ENCODE data around the gene DEDD2.
A peak's percentile ranks its signal among the peaks of the same experiment; 100 is the strongest.

The DEDD2 gene

DNA sequence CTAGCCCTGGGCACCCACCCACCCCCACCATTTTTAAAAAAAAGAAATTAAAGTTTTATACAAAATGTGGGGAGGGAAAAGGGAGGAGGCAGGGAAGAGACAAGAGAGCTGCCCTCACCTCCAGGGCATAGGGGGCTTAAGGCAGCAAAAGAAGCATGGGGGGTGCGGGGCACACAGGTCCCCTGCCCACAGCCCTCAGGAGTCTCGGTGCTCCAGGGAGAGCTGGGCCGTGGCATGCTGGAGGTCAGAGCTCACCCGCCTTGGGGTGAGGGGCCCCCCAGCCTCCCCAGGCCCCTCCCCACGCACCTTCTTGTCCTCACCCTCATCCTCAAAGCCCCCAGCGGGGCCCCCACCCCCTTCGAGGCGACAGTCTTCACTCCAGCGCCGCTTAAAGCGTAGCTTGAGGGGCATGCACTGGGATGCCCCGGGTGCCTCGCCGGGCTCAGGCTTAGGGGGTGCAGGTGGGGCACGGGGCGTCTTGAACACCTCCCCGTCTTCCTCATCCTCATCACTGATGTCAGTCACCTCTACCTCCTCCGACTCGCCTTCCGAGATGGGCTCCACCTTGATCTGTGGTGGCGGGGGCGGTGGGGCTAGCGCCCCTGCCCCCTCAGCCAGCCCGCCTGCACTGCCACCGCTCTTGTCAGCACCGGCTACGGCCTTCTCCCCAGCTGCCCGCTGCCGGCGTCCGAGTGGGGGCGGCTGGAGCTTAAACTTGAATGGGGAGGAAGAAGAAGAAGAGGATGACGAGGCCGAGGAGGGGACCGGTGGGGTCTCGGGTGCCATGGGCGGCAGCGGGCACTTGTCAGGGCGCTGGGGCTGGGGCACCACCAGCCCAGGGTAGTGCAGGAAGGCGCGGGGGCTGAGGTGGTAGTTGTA, 31.0 kb upstream of the DEDD2 start:
- no peak for DNase-seq

DNA sequence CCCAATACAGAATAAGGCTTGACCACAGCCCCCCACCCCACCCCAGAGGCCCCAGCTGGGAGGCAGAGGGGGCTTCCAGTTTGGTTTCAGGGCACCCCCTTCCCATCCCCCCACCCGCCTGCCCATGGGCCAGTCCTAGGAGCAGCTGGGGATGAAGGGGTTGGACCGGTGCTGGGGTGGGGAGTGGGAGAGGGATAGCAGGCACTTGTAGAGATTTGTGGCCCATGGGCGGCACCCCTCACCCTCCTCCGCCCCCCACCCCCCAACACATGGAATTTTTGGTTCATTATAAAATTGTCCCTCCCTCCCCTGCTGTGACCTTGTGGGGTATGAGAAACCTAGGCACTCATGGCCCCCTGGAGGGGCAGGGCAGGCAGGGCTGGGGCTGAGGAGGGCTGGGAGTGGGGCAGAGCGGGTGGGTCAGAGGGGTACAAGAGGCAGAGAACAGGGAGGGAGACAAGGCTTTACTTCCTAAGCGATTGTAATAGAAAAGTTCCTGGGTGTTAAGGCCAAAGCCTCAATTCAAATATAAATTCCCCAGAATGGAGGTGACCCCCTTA, 30.2 kb upstream of the DEDD2 start:
- no peak for DNase-seq

DNA sequence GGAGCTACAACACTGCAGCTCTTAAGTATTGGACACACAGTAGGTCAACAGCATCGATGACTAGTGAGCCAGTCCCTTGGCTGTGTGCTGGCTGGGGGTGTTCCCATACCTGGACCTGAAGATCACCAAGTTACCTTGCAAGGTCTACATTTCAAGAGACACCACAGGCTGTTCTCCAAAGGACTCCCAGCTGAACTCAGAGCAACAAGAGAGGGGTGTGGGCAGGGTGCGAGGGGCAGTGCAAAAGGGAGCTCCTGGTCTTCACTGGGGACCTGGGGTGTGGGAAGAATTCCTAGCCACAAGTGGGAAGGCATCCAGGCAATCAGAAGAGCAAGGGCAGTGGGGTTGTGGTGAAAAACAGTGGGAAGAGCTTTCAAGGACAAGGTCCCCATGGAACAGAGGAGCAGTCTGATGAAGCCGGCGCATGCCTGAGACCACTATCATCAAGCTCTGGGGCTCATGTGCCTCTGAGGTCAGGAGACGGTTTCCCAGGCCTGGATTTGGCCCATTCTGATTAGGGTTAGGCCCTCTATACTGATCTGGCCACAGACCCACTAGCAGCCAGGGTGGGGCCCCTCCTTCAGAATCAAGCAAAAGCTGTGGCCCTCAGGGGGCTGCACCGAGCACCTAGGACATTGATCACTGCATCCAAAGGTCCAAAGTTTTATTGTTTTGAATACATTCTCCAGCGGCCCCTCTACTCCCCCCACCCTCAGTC, 29.6 kb upstream of the DEDD2 start:
- DNase-seq = no peak

DNA sequence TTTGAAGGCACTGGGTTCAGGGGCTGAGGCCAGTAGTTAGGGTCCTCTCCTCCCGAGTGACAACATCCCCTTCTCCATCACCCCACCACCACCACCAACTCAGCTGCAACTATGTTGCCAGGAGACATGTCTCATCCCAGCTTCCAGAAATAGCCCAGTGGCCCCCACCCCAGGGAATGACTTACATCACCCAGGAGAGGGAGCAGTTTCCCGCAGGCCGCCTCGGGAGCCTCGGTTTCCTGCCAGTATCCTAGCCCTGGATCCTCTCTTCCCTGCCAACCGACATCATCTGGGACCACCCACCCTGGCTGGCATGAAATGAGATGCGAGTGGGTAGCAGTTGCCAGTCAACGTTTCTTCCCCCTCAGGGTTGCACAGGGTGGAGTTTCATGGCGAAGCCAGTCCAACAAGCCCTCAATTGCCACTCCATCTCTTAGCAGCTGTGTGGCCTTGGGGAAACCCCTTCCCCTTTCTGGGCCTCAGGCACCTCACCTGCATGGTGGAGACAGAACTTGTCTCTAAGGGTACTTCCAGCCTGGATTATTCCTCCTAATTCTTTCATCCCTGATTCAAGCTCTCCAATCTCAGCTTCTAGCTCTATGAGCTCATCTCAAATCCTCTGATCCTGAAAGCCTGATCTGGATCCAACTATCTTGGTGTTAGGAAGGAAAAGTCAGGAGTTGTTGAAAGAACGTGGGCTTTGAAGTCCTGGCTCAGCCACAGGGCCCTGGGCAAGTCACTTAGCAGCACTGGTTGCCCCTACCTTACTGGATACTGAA, 28.9 kb upstream of the DEDD2 start:
- no peak for DNase-seq

DNA sequence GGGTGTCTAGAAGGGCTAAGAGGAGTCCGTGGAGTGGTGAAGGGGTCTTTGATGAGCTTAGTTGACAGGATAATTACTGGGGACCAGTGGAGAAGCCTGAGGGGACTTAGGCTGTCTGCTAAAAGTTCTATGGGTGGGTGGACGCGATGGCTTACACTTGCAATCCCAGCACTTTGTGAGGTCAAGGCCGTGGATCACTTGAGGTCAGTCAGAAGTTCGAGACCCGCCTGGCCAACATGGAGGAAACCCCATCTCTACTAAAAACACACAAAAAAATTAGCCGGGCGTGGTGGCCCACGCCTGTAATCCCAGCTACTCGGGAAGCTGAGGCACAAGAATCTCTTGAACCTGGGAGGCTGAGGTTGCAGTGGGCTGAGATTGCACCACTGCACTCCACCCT, 27.8 kb upstream of the DEDD2 start:
- DNase-seq = no peak

DNA sequence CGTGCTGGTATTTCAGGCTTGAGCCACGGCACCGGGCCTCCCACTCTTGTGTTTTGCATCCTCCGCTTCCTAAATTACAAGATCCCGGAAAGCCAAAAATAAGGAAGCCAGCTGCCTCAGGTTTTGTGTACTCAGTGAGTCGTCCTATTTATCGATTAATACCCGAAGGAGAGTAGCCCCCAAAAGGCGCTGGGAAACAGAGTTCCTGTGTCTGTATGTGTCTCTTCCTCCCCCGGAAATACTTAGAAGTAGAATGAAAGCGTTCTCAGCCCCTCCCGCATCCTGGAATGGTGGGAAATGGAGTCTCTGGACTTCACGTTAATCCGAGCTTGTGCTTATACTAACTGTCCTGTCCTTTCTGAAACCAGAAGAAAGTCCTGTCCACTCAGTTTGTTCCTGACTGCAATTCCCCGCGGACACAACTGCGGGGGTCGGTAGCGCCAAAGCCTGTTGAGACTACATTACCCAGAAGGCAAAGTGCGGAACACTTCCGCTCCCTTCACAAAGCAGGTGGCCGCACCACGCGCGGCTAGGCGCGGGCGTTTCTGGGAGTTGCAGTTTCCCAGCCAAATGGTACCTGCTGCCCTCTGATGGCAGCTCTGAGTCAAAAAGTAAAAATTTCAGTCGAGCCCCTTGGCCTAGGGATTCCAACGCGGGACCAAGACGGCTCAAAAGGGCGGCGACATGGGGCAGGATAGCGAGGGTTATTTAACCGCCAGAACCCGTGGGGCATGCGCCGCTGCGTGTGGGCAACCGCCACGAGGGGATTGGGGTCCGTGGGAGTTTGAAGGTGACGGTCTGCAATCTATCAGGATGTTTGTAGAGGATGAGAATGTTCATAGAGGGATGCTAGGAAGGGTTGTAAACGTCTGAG, 27.1 kb upstream of the DEDD2 start:
- DNase-seq = peak; percentile 68 to 96 (median 87)

DNA sequence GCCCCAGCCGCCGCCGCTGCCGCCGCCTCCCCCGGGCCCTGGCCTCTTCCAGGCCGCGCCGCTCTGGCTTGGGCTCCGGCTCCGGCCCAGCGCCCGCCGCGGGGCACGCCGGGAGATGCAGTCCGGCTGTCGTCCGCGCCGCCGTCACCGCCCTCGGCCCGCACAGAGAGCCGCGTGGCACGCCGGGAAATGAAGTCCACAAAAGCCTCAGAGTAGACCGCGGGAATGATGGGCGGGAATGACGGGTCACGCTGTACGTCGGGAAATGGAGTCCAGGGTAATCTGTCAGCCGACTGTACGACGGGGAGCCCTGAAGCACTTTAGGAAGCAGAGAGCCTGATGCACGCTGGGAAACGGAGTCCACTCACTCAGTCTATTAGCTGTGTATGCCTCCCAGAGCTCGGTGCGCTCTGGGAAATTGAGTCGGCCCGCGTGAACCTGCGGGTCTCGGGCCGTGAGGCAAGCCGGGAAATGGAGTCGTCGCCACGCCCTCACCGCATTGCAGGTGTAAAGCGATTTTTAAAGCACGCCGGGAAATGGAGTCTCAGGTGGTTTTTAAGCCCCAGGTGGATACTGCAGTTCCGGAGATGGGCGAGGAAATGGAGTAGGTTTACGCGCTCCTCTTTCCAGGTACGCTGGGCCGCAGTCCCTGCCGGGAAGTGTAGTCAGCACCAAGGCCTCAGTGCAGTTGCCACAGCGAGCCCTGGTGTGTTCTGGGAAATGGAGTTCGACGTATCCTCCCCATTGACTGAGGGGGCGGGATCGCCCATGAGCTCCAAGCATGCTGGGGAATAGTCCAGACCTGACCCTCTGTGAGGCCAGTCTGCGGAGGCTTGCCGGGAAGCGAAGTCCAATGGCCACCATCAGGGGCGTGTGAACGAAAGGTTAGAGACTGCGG, 25.3 kb upstream of the DEDD2 start, which contains the start of gene GSK3A:
TSS of gene GSK3A (minus strand) at position 91 of the 898 bp plus-strand sequence. CDS start 137 bp downstream, outside the sequence.
- DNase-seq = peak; percentile 87 to 100 (median 96)

DNA sequence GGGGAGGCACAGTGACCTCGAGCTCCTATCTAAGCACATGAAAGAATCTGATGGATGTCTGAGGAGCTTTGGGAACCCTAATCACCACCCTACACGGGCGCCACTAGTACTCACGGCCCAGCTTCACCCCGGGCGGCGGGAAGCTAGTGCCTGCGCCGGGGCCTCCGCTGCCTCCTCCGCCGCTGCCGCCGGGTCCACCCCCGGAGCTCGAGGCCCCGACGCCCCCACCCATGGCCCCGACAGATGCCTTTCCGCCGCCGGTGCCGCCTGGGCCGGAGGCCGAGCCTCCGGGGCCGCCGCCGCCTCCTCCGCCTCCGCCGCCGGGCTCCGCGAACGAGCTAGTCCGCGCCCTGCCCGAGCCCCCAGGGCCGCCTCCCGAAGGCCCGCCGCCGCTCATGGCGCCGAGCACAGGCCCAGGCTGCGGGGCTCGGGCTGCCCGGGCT, 24.6 kb upstream of the DEDD2 start:
- DNase-seq = peak in 2 of 5 experiments; percentile 21 to 43

DNA sequence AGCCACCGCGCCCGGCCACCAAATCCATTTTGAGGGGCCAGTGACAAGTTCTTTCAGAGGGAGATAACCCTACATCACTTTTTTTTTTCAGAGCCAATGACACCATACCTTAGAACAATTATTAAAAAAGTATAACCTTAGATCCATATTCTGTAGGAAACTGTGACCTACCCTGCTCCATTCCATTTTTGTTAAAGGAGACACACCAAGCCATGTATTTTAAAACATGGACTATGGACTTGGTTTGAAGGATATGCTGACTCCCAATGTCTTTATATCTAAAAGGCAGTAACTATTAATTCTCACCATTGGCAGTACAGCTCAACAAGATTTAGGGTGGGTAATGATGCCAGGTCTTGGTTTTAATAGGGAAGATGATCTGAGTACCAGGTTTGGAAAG, 23.8 kb upstream of the DEDD2 start:
- no peak for DNase-seq

DNA sequence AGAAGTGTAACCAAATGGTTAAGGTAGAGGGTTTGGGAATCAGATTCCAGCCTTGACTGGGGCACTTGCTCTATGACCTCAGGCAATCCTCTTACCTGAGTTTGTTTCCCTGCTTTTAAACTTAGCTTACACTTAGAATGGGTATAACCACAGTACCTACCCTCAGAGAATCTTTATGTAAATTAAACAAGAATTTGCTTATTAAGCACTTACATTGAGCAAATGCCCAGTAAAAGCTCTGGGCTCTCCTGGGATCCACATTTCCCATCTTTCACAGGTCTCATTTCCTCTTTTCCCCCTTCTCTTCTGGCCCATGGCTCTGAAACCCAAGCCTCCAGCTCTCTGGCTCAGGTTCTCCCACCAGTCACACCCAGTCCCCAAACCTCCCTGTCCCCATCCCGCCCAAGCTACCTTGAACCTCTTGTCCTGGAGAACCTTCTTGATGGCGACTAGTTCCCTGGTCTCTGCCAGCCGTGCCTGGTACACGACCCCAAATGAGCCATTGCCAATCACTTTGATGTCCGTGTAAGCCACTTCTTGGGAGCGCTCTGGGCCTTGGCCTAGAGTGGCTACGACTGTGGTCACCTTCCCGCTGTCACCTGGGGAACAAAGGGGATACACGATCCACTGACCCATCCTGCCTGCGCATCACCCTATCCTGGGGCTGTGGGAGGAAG, 22.2 kb upstream of the DEDD2 start:
- no peak for DNase-seq

DNA sequence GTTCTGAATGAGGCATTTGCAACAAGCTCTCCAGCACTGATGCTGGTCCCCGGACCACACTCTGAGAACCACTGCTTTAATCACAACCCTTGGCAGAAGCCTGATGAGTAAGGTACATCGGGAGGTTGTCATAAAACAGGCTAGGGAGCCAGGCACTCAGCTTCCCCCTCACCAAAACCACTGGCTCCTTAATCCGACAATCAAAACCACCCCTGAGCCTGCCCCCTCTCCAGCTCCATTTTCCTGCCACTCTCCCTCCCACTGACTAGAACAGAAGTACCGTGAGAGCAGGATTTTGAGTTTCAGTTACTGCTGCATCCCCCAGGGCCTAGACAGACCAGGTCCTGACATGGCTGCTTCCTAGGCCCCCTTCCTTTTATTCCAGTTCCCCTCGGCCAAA, 17.7 kb upstream of the DEDD2 start:
- DNase-seq = no peak

DNA sequence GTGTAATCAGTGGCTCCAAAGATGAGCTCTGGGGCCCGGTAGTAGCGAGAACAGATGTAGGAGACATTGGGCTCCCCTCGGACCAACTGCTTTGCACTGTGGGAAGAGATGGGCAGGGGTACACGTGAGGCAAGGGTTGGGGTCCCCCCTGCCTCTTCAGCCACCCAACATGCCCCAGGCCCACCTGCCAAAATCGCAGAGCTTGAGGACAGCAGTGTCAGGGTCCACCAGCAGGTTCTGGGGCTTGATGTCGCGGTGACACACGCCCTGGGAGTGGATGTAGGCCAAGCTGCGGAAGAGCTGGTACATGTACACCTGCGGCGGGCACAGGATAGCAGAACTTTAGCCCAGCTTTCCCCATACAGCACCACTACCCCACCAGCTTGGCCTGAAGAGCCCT, 16.9 kb upstream of the DEDD2 start:
- no peak for DNase-seq

DNA sequence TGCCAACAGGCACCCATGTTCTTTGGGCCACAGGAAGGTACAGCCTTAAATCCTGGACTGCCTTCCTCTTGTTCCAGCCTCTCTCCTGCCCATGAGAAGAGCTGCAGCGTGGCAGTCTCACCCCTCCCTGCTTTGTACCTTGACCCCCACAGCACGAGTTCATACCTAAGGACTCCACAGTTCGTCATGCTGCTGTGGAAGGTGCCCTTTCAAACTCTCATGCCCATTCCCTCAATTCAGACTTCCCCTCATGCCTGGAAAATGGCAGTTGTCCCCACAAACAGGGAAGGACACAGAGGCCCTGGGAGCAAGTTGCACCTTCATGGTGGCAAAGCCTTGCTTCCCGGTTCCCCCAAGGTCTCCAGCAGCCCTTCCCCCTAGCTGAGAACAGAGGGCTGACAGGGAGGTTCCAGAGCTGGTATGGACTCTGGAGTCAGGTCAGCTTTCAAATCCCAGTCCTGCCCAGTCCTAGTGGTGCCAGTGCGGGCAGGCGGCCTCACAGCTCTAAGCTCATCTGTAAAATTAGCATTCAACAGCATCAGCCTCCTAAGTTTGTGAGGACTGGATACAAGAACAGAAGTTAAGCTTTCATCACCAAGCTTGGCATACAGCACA, 16.3 kb upstream of the DEDD2 start:
- DNase-seq = no peak

DNA sequence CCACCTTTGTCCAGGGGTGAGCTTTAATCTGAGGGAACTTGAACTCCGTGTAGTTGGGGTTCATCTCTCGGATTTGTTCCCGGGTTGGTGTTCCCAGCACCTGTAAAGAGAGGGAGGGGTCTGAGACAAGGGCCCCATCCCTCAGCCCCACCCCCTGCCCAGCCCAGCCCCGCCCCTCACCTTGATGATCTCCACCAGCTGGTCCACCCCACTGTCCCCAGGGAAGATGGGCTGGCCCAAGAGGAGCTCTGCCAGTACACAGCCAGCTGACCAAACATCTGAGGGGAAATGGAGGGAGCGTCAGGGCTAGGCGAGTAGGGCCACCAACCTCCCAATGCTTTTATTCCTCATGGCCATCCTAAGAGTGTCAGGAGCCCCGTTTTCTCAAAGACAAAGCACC, 15.6 kb upstream of the DEDD2 start:
- no peak for DNase-seq

DNA sequence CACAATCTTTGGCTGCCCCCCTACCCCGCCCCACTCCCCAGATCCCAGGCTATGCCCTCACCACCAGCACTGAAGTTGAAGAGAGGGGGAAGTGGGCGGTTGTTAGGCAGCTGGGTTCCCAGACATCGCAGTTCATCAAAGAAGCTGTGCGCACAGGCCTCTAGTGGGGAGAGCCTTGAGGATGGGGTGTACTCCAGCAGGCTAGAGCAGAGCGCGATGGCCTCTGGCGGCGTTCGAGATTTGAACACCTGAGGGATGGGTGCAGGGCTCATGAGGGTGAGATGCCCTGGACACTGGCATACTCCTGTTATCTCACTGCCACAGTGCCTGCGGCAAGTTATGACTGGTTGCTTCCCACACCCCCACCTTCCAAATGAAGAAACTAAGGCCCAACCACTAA, 15.0 kb upstream of the DEDD2 start:
- DNase-seq = no peak

DNA sequence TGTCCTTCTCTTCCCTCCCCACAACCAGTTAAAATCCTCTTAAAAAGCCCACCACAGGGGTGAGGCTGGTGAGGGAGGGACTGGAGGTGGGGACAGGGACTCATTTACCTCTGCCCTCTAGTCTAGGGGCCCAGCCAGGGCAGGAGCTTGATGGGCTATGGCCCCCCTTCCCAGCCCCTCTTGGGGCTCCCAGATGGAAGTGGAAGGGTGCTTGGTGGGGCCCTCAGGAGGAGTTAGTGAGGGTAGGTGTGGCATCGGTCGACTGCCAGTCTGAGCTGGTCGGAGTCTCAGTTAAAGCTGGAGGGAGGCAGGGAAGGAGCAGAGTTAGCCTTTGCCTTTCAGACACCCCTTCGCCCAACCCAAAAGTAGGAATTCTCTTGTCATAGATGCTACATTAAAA, 13.1 kb upstream of the DEDD2 start:
- DNase-seq = no peak

DNA sequence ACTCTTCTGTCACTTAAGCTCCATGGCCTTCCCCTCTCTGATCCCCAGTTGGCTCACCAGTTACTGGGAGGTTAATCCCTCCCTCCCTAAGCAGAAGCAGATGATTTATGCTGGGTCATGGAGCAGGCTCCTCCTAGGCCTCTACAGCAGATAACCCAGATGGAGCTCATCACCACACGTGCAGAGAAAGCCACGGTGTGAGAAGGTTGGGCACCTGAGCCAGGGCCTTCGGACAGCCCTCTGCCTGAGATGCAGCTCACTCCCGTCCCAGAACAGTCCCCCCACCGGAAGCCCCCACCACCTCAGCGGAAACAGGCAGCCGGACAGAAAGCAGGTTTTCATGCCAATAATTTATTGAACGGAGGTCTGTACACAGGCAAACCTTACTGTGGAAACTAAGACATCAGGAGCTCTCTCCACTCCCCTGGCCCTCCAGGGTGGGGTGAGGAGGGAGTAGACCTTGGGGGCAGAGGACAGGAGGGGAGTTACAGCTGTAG, 12.4 kb upstream of the DEDD2 start:
- no peak for DNase-seq

DNA sequence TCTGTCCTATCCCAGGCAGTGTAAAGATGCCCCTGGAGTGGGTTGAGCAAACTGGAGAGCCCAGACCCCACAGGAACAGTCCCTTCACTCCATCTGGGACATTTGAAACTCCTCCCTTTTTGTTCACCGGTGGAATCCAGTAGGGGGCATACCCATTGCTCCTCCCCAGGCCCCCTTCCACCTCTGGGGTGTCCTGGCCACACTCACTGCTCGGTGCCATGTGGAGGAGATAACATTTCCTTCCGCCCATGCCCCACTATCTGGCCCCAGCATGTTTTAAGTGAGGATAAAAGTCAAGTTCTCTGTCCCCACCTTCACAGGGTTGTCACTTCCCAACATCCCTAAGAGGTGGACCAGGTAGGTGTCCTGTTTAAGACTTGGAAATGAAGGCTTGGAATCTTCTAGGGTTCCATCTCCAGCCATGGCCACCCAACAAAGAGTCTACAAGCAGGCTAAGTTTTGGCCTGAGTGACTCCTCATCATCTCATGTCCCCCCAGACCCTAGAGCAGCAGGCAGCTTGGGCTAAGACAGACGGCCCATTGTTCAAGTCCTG, 11.9 kb upstream of the DEDD2 start:
- DNase-seq = no peak

DNA sequence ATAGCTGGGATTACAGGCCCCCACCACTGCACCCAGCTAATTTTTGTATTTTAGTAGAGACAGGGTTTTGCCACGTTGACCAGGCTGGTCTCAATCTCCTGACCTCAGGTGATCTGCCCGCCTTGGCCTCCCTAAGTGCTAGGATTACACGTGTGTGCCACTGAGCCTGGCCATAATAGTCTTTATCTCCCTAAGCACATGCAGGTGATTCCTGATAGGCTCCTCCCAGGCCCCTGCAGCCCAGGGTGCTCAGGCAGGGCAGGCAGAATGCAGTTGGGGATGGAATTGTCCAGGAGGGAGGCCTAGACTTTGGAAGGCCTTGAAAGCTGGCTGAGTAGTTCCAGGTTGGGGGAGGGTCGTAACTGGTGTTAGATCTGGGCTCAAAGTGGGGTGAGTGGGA, 11.2 kb upstream of the DEDD2 start:
- no peak for DNase-seq
